MM.1S (cell line): Measurements from ENCODE around the gene CARD9.

ENCODE experiments used
- CTCF ChIP-seq: fragments of 300-600 bp; sonication (generic); IDR thresholded peaks from 2 replicates; pipeline ENCODE4 v1.5.1; 2016; ENCODE audit warnings: antibody characterized with exemption, low read length, mixed read lengths
- EZH2phosphoT487 ChIP-seq: fragments of 300-600 bp; sonication (generic); IDR thresholded peaks from 2 replicates; pipeline ENCODE4 v1.6.1; 2018; ENCODE audit warnings: antibody characterized with exemption, low read length

DNA sequence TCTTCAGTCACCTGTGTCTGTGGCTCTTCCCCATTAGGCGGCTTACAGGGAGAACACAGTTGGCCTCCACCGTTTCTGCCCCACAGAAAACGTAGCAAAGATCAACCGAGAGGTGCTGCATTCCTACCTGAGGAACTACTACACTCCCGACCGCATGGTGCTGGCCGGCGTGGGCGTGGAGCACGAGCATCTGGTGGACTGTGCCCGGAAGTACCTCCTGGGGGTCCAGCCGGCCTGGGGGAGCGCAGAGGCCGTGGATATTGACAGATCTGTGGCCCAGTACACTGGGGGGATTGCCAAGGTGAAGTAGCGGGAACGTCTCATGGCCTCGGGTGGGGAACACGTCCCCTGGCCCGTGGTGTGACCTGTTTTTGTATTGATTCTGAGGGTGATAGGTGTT is 43.4 kb upstream of the CARD9 start:
- TF ChIP-seq CTCF (no peak), EZH2phosphoT487 (no peak)
